SW 1271 (cell line): Measurements from ENCODE around the gene SLC9A9.

ENCODE experiments used
- DNase-seq, 2 experiments: peaks; one replicate each; lab custom pipeline; 2025; lab: John Stamatoyannopoulos, UW

SLC9A9 gene

GRCh38 chr3:143510601-143511000 is 337.7 kb downstream of the SLC9A9 start:
- DNase-seq: no peak

DNA sequence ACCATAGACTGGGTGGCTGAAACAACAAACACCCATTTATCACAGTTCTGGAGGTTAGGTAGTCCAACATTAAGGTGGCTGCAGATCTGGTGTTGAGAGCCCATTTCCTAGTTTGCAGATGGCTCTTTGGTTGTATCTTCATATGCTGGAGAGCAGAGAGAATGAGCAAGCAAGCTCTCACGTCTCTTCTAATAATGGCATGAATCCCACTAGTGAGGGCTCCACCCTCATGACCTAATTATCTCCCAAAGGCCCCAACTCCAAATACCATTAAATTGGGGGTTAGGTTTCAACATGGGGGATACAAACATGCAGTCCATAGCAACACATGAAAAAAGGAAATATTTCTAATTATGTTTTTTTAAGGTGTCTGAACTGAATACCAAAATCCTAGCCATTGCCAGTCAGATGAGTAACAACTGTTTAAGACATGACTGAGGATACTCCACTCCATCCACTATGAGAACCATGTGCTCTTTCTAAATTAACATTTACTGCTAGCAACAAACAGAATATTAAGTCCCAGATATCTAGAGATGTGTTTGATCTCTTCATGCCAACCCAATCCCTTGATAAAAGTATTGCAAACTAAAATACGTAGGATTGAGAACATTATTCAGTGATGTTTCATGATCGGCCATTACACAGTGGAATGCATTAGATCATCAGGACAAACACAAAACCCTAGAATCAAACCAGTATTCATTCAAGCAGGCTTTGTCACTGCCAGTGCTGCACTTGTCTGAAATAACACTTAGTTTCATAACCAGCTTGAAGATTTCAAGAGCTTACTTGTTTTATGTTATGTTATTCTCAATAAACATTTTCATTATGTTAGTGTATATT is 340.3 kb downstream of the SLC9A9 start:
- DNase-seq: no peak

DNA sequence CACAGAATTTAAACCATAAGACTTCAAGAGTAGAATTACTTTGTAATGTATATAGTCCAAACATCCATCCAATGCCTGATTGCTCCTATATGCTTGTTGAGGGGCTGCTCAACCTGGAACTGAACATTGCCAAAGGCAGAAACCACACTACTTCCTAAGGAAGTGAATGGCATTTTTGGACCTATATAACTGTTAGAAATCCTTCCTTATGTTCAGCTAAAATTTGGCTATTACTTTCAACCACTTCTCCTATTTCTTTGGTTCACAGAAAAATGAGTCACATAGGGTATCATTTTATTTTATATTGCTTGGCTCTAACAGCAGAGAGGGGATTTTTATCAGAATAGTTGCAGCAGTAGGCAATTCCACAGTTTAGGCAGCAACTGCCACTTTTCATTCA is 342.1 kb downstream of the SLC9A9 start:
- DNase-seq: no peak

DNA sequence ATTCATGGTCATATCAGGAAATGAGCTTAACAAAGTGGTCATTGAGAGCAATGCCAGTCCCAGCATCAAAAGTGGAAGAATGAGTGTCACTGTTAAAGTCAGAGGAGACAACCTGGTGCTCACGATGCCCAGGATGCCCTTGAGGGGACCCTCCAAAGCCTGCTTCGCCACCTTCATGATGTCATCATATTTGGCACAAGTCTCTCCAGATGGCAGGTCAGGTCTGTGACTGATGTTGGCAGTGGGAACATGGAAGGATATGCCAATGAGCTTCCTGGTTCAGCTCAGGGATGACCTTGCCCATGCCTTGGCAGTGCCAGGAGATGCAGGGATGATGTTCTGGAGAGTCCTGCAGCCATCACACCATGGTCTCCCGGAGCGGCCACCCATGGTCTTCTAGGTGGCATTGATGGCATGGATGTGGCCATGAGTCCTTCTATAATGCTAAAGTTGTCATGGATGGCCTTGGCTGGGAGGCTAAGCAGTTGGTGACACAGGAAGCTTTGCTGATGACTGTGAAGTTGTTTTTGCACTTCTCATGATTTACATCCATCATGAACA is 344.9 kb downstream of the SLC9A9 start:
- DNase-seq: no peak

- DNase-seq: no peak
Observed at GRCh38 chr3:143502081-143502480, 346.2 kb downstream of the SLC9A9 start.

GRCh38 chr3:143497382-143497781 is 350.9 kb downstream of the SLC9A9 start:
- DNase-seq: no peak

DNA sequence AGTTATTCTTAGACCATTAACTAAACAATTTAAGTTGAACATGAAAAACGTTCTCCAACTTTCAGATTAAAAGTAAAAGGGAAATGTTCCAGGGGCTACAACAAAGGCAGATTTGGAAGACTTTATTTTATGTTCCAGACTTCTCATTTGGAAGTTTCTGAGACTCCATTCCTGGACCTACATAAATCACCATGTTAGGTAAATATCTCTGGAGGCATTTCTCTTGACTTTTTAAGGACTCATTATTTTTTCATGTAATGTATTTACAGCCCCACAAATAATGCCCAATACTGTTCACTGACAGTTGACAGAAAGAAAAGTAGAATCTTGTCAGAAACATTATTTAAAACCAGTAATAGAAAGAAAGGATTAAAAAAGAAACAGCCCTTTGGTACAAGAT is 352.1 kb downstream of the SLC9A9 start:
- DNase-seq: no peak

DNA sequence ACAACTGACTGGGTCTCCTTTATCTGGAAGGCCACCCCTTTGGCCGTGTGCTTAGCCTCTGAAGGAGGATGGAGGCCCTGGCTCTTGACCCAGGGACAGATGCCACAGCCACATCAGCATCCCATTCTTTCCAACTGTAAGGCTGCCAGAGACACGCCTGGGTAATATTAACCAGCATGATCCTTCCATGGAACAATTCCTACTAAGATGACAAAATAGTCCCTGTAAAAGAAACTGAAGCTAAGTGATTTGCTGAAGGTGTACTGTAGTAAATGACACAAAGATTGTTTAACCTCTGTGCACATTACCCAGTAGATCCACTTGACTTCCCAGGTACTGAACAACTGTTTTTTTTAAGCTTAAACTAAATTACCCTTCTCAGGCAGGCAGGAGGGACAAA is 352.7 kb downstream of the SLC9A9 start:
- no peak for DNase-seq

- no peak for DNase-seq
Observed at GRCh38 chr3:143486611-143487010, 361.7 kb downstream of the SLC9A9 start.

DNA sequence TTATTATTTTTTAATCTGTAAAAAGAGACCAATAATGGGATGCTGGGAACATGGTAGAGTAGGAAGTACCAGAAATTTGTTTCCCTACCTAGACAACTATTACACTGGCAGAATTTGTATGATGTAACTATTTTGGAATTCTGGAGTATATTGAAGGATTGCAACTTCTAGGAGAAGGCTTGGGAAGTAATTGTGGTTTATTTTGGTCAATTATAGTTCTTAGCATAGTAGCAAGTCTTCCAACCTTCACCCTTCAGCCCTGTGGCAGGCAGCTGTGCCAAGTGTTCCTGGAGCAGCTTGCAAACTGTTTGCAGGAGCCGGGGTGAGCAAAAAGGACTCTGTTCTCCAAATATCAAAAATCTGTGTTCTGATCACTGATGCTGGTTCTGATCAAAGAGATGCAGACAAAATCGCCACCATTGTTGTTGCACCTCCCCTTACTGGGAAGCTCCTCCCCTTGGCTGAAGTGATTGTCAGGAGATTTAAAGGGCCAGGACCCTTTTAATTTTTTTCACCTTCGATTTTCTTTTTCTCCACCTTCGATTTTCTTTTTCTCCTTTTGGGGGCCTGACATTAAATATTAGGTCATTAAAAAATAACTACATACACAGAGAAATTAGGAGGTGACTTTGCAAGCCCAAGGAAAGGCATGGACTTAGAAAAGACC is 363.3 kb downstream of the SLC9A9 start:
- DNase-seq: no peak

GRCh38 chr3:143483214-143483613 is 365.1 kb downstream of the SLC9A9 start:
- no peak for DNase-seq

DNA sequence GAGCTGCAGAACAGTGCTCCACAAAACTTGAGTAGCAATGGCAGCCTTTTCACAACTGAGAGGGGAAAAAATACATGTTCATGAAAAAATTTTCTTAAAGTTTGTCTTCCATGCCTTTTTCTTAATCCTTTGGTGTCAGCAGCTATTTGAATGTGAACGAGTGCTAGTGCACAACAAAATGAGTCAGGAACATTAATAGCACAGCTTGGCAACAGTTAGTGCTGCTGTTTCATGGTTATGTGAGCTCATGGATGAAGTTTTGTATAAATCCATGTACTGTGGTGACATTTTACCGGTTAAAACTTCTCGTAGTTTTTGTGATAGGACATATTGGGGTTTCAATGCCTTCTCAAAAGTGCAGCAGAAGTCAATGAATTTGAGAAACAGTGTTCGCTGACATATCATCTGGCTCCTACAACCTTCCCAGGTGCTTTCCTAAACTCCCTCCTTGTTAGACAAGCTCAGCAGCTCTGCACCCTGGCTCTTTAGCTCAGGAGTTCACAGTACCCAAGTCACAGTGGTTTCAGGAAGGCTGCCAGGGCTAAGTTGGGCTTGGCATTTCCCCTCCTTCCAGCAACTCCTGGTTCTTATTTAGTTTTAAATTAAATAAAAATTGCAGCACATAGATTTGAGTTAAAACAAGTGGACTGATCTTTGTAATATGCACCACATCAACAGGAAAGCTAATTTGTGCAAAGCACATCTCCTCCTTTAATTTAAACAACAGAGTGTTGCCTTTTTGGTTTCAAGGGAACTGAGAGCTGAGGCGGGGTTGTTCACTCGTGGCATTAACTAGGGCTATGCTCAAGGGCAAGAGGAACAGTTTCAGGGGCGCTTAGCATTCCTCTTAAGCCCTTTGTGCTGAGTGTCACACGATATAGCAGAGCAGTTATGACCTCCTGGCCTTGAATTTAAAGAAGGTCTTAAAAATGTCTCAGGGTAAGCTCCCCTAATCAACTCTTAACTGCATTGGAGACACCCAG is 365.9 kb downstream of the SLC9A9 start:
- no peak for DNase-seq

DNA sequence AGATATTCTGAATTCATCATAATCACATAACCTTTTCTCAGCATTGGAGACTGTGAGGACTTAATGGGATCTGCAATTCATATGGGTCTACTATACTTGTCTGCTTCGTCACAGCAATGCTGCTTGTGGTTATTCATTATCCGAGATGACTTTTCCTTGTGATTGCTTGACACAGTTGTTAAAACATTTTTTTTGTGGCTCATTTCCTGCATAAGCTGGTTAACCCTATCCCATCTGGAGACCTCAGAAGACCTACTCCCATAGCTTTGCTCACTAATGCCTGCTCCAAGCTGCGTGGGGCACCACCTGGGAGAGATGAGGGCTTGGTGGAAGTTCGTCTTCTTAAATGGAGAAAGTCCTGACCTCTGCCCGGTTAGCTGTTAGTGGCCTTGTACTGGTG is 367.9 kb downstream of the SLC9A9 start:
- no peak for DNase-seq

- DNase-seq: no peak
Observed at GRCh38 chr3:143479727-143480126, 368.5 kb downstream of the SLC9A9 start.

- no peak for DNase-seq
Observed at GRCh38 chr3:143478115-143478693, 370.1 kb downstream of the SLC9A9 start.

DNA sequence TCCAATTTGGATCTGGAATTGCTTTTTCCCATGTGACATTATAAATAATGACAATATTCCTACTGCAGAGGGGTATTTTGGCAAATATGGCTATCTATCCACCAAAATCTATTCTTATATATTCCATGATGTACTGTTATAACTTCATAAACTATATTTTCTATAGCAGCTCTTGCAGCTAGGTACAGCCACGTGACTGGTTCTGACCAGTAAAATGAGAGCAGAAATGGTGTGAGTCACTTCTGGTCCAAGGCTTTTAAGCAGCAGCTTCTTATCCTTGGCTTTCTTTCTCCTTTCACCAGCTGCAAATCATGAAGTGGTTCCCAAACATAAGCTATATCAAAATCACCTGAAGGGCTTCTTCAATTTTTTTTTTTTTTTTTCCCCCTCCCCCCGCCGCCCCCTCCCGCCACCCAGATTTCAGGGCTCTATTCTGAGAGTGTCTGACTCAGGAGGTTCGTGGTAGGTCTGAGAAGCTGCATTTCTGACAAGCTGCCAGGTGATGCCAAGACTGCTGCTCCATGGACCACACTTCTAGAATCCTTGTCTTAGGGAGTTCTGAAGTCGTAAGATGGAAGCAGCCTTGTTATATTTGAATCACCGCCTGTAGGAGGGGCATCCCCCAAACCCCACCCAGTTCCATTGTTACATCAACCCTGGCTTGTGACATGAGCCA is 371.2 kb downstream of the SLC9A9 start:
- no peak for DNase-seq

DNA sequence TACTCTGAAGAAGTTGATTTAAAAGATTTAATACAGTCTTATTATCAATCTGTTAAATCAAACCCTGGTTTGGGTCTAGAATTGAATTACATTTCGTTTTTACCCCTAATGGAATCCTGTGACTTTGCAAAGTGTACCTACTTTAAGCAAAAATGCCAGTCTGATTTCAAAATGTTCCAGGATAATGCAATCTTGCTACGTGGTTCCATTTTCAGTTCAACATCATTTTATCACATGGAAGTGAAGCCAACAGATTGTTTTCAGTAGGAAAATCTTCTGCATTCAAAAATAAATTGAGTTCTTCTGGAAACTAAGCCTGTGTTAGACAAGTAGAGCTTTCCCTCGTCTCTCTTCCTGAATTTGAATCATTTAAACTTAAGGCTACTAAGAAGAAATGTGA is 372.3 kb downstream of the SLC9A9 start:
- no peak for DNase-seq

DNA sequence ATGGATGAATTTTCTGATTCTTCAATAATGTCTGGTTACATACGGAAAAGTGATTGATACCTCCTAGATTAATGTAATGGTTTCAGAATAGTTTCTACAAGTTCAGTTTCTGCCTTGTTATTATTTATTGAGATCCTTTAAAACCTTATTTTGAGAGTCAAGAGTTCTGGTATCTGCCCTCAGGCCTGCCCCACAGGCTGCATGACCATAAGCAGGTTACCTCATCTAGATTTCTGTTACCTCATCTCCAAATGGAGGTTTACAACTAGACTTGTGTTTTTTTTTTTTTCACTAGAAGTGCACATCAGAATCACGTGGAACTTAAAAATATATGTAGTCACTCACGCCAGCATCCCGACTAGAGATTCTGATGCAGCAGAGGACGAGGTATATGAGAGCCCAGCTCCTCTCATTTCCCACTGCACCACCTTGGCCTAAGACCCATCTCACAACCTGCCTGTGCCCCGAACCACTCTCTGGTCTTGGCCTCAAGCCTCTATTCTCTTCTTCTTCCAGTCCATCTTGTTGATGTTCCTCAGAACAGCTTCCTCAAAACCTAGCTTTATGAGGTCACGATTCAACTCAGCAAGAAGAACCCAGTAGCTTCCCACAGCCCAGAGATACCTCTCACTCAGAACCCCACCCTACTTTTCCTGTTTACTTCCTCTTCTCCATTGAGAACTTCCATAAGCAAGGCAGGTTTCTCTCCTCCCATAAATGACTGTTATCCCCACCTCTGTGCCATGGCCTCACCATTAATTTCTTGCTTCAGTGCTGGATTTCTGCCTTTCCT is 375.3 kb downstream of the SLC9A9 start:
- DNase-seq: no peak

DNA sequence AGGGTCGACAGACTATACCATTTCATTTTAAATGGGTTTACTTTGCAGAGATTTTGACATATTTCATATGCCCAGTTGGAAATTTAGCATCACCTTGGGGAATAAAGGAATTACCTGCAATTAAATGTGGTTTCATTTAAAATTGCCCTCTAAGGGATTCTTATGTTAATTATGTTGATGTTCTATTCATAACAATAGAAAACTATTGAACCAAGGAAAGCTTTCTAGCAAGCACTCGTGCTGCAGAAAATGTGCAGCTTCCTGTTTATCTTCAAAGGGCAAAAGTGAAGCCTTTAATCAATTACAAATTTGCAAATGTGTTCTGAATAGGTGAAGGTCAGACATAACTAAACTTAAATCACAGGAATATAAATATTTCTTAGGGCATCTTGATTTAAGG is 376.6 kb downstream of the SLC9A9 start:
- DNase-seq: no peak

DNA sequence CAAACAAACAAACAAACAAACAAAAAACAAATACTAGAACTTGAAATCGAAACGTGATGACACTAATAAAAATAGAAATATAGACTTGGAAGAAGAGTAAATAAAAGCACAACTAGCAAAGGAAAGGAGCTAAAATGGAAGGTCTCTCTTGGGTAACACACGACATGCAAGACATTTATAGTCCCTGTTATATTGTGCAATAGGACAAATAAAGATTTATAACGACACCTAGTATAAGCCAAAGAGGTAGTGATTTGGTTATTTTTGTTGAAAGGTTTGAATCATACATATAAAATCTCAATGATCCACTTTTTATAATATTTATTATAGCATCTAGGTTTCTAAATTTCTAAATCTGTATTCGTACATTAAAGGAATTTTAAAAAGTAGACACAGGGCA is 379.1 kb downstream of the SLC9A9 start:
- DNase-seq: no peak
